ENCODE measurements around the gene MAST3.
"Not testable (repeated sequence)": the region's sequence is repeated elsewhere in the genome, so short reads cannot be mapped to it uniquely, and the experiment has no call there.

Gene MAST3

GRCh38 chr19:18089096-18089541 lies 8.5 kb upstream of the MAST3 start:
- DNase-seq = peak; percentile 43

GRCh38 chr19:18089726-18090125 lies 7.9 kb upstream of the MAST3 start:
- no peak for DNase-seq

- no peak for DNase-seq
These were observed 6.9 kb upstream of the MAST3 start for GRCh38 chr19:18090545-18091216.

GRCh38 chr19:18091217-18091608 lies 6.4 kb upstream of the MAST3 start:
- peak; percentile 79 for DNase-seq

- DNase-seq = no peak
These were observed 4.0 kb upstream of the MAST3 start for GRCh38 chr19:18093439-18094161.

- no peak for DNase-seq
These were observed 1.3 kb upstream of the MAST3 start for GRCh38 chr19:18096258-18096657.

- no peak for DNase-seq
These were observed 664 bp downstream of the MAST3 start for GRCh38 chr19:18097993-18098890.

GRCh38 chr19:18098891-18099622 lies 1.5 kb downstream of the MAST3 start:
- peak; percentile 32 for DNase-seq

- DNase-seq = no peak
These were observed 2.0 kb downstream of the MAST3 start for GRCh38 chr19:18099623-18099995.

GRCh38 chr19:18100710-18101109 lies 3.1 kb downstream of the MAST3 start:
- no peak for DNase-seq

- DNase-seq = no peak
These were observed 3.7 kb downstream of the MAST3 start for GRCh38 chr19:18101268-18101667.

GRCh38 chr19:18102916-18103542 lies 5.5 kb downstream of the MAST3 start:
- no peak for DNase-seq

- DNase-seq = no peak
These were observed 7.2 kb downstream of the MAST3 start for GRCh38 chr19:18104793-18105131.

GRCh38 chr19:18105259-18105658 lies 7.7 kb downstream of the MAST3 start:
- DNase-seq = not testable (repeated sequence)

GRCh38 chr19:18107235-18107634 lies 9.7 kb downstream of the MAST3 start:
- DNase-seq = no peak

GRCh38 chr19:18108897-18109296 lies 11.3 kb downstream of the MAST3 start:
- DNase-seq = no peak

GRCh38 chr19:18109341-18109732 lies 11.8 kb downstream of the MAST3 start:
- DNase-seq = no peak

GRCh38 chr19:18109733-18110608 lies 12.4 kb downstream of the MAST3 start:
- DNase-seq = peak; percentile 39

GRCh38 chr19:18110609-18111232 lies 13.1 kb downstream of the MAST3 start:
- no peak for DNase-seq

GRCh38 chr19:18112989-18113478 lies 15.5 kb downstream of the MAST3 start:
- DNase-seq = peak; percentile 77

GRCh38 chr19:18113827-18114226 lies 16.2 kb downstream of the MAST3 start:
- no peak for DNase-seq

Data from activated gamma-delta T cell treated with Interleukin-2 at 50 U/mL for 16 hours (primary cell).